Inflammatory macrophage treated with lipopolysaccharide for 1 hour (primary cell): ENCODE results near the gene GIMAP4.
"Not testable (repeated sequence)": the region's sequence is repeated elsewhere in the genome, so short reads cannot be mapped to it uniquely, and the experiment has no call there.

Experiments
- DNase-seq, 2 donors: peaks; one replicate each; pipeline ENCODE4 v3.0.0-alpha.2; 2020 to 2022

GIMAP4 gene

DNA sequence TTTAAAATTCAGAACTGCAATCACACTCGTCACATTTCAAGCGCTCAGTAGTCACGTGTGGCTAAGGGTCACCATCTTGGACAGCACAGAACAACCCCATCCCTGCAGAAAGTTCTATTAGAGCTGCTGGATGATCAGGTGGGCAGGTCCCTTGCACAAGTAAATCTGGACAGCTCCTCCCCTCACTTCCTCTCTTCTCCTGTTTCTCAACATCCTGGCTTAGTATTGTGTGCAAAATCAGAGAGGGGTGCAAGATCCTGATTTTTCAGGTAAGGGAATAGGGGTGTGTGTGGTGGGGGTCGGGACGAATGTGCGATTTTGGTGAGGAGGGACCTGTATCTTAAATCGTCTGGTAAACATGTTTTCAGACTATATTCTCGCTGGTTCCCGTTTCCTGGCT lies at the start of gene GIMAP4:
TSS of gene GIMAP4 (plus strand) at position 222 of the 400 bp plus-strand sequence. CDS start 2,512 bp downstream, outside the sequence.
- peak; percentile 51 to 58 for DNase-seq

GRCh38 chr7:150519310-150519709 lies 47.9 kb upstream of the GIMAP4 start:
- no peak for DNase-seq

DNA sequence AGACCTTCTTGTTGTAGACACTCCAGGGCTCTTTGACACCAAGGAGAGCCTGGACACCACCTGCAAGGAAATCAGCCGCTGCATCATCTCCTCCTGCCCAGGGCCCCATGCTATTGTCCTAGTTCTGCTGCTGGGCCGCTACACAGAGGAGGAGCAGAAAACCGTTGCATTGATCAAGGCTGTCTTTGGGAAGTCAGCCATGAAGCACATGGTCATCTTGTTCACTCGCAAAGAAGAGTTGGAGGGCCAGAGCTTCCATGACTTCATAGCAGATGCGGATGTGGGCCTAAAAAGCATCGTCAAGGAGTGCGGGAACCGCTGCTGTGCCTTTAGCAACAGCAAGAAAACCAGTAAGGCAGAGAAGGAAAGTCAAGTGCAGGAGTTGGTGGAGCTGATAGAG lies 47.0 kb upstream of the GIMAP4 start:
- no peak for DNase-seq

- DNase-seq = not testable (repeated sequence)
Measured at GRCh38 chr7:150522931-150523330, 44.3 kb upstream of the GIMAP4 start.

DNA sequence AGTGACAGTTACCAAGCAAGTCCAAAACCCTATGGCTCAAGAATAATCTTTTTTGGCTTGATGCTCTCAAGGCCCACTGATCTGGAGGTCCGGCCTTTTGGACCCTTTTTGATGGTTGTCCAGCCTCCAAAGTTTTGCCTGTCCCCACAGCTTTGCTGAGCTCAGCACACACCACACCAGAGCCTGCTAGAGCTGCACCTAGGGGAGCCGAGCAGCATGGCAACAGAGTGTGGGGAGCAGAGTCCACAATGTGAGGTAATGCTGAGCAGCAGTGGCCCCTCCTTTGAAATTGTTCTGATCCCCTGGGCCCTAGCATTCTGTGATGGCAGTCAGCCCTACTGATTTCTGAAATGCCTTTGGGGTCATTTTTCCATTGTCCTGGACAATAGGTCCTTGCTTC lies 43.2 kb upstream of the GIMAP4 start:
- no peak for DNase-seq

GRCh38 chr7:150531704-150532103 lies 35.5 kb upstream of the GIMAP4 start:
- no peak for DNase-seq

DNA sequence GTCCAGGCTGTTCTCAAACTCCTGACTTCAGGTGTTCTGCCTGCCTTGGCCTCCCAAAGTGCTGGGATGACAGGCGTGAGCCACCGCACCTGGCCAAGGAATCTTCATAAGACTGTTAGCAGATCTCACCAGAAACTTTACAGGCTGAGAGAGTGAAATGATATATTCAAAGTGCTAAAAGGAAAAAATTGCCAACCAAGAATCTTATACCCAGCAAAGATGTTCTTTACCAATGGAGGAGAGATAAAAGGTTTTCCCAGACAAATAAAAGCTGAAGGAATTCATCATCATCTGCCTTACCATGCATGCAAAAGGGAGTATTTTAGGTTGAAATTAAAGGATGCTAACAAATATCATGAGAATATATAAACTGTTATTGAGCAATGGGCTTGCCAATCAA lies 28.9 kb upstream of the GIMAP4 start:
- DNase-seq = no peak

GRCh38 chr7:150553163-150553562 lies 14.0 kb upstream of the GIMAP4 start:
- DNase-seq = no peak

GRCh38 chr7:150556521-150557138 lies 10.6 kb upstream of the GIMAP4 start:
- peak in 1 of 2 donors; percentile 47 for DNase-seq

DNA sequence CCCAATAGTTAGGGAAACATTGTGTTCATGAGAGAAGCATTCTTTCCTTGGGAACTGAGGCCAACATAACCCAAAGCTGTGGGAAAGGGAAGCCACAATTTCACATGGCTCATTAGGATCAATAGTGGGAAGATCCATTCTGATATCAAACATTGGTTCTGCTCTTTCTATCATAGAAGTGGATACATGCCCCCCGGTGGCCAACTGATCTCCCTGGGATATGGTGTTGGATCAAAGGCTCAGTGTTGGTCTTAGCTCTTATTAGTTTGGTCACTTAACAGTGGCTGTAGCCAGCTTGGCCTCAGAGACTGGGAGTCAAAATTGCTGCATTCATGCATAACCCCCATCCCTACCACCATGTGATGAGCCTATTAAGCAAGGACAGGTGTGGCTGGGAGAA lies 6.7 kb upstream of the GIMAP4 start:
- no peak for DNase-seq

DNA sequence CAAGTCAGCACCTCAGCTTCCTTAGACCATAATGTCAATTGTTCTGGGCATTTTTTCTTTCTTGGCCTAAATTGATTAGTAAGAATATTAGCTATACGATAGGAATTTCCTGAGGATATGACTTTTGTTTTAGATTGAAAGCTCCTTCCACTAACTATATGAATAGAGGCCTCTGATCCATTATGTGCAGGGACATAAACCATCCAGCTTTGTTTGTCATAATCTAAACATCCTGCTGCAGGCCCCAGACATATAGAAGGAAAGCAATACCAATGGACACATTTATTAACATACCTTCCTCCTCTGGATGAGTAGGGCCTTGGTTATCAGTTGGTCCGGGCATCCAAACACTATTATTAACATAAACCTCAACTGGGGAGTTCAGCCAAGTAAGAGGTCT lies 4.3 kb upstream of the GIMAP4 start:
- no peak for DNase-seq

GRCh38 chr7:150564006-150564405 lies 3.2 kb upstream of the GIMAP4 start:
- no peak for DNase-seq

GRCh38 chr7:150564566-150564965 lies 2.6 kb upstream of the GIMAP4 start:
- no peak for DNase-seq

- DNase-seq = no peak
Measured at GRCh38 chr7:150565239-150565638, 2.0 kb upstream of the GIMAP4 start.

DNA sequence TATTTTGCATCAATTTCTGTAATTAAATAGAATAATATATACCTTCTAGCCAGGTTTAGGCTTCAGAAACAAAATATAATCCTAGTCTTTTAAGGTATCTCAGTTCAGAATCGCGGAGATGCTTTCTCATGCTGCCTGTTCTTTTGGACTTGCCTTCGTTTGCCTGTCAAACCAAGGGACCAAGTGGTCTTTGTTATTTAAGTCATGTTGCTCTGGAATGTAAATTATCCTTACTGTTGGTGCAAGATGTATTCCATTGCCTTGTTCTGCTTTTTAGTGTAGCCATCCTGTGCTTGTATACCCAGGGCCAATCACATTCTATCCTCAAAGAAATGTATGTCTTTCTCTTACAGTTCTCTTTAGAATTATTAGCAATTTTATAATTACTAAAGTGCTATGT lies 1.1 kb upstream of the GIMAP4 start:
- no peak for DNase-seq

GRCh38 chr7:150566572-150566971 lies 618 bp upstream of the GIMAP4 start:
- DNase-seq = no peak

- peak; percentile 66 to 74 for DNase-seq
Measured at GRCh38 chr7:150567871-150568301, 696 bp downstream of the GIMAP4 start.

DNA sequence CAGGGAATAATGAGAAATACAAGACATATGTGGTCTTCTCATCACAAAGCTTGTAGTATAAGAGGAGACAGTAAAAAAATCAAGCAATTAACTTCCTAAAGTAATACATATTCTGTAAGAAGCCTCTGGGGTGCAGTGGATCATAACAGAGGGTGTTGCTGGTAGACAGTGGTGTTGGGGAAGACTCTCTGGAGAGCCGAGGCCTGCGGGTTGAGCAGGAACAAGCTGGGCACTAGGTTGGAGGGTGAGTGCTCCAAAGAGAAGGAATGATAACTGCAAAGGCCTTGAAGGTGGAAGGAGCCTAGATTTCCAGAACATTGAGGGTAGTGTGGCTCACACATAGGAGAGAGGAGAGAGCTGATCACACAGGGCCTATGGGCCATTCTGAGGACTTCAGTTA lies 1.5 kb downstream of the GIMAP4 start:
- peak in 1 of 2 donors; percentile 28 for DNase-seq

DNA sequence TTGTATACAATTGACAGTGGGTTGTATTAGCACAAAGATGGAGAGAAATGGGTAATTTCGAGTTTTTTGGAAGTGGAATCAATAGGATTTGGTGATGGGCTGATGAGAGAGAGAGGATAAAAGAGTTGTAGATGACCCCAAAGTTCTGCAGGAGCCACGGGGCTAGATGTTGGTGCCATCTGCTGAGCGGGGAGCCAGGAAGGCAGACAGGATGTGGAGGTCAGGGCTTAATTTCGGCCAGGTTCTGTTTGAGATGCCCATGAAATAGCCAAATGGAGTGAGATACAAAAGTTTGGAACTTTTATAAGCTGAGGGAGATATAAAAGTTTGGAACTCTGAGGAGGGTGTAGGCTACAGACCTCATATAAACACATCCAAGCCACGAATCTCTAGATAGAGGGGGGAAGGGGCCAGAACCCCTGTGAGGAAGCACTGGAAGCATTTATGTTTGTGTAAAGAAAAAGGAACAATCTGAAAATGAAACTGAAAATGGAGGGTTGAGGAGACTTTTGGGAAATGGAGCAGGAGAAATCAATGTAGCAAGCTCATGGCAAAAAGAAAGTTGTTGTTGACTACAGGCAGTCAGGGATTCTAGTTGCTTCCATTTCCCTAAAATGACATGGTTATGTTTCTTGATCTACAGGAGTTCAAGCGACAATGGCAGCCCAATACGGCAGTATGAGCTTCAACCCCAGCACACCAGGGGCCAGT lies 2.2 kb downstream of the GIMAP4 start:
- DNase-seq = peak; percentile 56 to 72

GRCh38 chr7:150570556-150571465 lies 3.6 kb downstream of the GIMAP4 start:
- DNase-seq = no peak

GRCh38 chr7:150572496-150572895 lies 5.3 kb downstream of the GIMAP4 start:
- no peak for DNase-seq

GRCh38 chr7:150579979-150580637 lies 12.9 kb downstream of the GIMAP4 start:
- DNase-seq = not testable (repeated sequence)
